KBM-7 (cell line): ENCODE data around the gene CDSN.

ENCODE experiments used
- DNase-seq: peaks from one replicate; pipeline ENCODE4 v3.0.0-alpha.2; 2015
- in situ Hi-C: fragments of 300-500 bp; cut with MboI; formaldehyde crosslinking; loops from 2 replicates; pipeline ENCODE4 v1.14.3; 2020; ENCODE audit warnings: low sequenced_read_pairs, low pct_unique_long_range_greater_than_20kb, mixed read lengths

CDSN gene

GRCh38 chr6:31149827-31150447, 29.7 kb upstream of the CDSN start:
- in situ Hi-C loops = no loop called here
- DNase-seq = no peak

GRCh38 chr6:31145386-31145785, 25.1 kb upstream of the CDSN start:
- in situ Hi-C loops = no loop called here
- no peak for DNase-seq

GRCh38 chr6:31144970-31145340, 24.7 kb upstream of the CDSN start:
- no peak for DNase-seq

DNA sequence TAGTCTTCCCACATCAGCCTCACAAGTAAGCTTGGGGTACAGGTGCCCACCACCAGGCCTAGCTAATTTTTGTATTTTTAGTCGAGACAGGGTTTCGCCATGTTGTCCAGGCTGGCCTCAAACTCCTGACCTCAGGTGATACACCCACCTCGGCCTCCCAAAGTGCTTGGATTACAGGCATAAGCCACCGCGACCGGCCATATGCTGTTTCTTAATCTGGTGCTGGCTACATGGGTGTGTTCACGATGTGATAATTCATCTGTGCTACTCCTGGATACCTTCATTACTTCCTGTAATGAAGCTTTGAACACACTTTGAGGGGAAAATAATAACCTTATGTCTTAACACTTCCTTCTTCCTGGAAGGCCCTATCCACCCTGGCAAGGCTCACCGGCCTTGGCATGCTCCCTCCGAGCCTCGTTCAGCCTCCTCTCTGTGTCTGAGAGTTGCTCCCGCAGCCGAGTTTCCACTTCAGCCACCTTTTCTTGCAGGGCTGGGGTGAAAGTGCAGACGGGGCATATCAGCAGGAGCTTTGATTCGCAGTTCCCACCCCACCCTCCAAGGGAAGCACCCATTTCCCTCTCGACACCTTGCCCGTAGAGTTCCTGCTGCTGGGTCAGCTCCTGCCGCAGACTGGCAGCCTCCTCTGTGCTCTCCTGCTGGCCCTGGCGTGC, 24.2 kb upstream of the CDSN start:
- in situ Hi-C loops = no loop called here
- no peak for DNase-seq

More at GRCh38 chr6:31144970-31145340, 24.7 kb upstream of the CDSN start:
- in situ Hi-C loops = no loop called here

DNA sequence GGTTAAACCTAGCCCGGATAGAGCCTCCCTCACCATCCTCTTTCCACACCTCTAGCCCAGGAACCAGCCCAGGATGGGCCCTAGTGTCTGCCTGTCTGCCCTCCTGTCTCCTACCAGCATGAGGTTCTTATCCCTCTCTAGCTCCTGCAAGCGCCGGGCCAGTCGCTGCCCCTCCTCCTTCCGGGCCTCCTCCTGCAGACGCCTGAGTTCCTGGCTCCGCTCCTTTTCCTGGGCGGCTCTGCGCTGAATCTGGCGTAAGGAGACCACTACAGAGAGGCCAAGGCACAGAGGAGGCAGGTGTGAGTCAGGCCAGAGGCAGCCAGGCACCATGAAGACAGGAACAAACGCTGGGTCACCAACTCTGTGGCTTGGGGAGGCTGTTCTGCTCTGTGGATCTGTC, 22.9 kb upstream of the CDSN start:
- in situ Hi-C loops = no loop called here

DNA sequence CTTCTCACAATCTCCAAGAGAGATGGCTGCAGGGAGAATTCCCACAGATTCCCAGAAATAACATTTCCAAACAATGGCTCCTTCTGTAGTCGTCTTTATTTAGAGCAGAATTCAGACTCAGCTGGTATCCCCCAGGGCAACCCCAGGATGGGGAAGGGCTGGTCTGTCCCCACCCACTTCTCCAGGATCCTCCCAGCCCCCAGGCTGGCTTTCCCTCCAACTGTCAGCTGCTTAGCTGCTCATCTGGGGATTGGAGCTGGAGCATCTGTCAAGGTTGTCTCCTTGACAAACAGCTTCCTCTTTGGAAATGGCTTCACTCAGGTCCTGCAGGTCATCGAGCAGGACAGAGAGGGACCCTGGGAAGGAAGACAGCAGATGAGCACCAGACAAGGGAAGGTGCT, 22.1 kb upstream of the CDSN start:
- DNase-seq = no peak
- in situ Hi-C loops = no loop called here

More for the DNA sequence above, 22.9 kb upstream of the CDSN start:
- no peak for DNase-seq

GRCh38 chr6:31140643-31141042, 20.4 kb upstream of the CDSN start:
- DNase-seq = no peak
- in situ Hi-C loops = no loop called here

- no peak for DNase-seq
Measured at GRCh38 chr6:31139599-31139998, 19.4 kb upstream of the CDSN start.

DNA sequence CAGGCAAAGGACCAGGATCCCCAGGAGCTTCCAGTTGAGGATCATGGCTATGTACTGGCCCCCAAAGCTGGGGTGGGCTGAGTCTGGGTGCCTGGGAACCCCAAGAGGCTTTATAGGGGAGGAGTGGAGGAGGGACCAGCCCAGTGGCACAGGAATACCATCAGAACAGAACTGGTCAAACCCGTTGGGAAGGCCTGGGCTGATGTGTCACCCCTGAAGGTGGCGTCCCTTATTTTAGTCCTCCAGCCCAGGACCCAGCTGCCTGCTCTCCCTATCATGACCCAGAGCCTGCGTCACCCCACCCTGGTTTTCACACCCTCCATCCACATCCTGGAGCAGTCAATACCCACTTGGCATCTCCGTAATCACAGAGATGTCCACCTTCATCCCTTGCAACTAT, 18.7 kb upstream of the CDSN start, which contains the start of gene PSORS1C2:
Gene PSORS1C2, minus strand, starts transcription at position 85 of the 400 bp plus-strand sequence. Its CDS starts 40 bp downstream, at position 45.
- DNase-seq = no peak
- in situ Hi-C loops = no loop called here

More at GRCh38 chr6:31139599-31139998, 19.4 kb upstream of the CDSN start:
- in situ Hi-C loops = no loop called here

- in situ Hi-C loops = no loop called here
Measured at GRCh38 chr6:31135710-31136109, 15.5 kb upstream of the CDSN start.

GRCh38 chr6:31132806-31133205, 12.6 kb upstream of the CDSN start:
- in situ Hi-C loops = no loop called here
- no peak for DNase-seq

More at GRCh38 chr6:31135710-31136109, 15.5 kb upstream of the CDSN start:
- DNase-seq = no peak

DNA sequence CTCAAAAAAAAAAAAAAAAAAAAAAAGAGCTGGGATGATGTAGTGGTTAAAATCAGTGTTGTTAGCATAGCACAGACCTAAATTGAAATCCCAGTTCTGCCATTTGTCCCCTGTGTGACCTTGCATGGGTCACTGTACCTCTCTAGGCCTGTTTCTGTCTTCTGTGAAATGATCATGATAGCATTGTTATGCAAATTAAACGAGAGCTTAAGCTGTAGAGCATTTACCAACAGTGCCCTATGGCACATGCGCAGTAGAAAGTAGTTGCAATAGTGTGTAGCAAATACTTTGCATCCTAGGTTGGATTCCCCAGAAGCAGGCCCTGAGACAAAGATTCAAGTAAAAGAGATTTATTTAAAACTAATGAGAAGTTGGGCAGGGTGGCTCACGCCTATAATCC, 11.3 kb upstream of the CDSN start:
- in situ Hi-C loops = no loop called here
- DNase-seq = no peak

DNA sequence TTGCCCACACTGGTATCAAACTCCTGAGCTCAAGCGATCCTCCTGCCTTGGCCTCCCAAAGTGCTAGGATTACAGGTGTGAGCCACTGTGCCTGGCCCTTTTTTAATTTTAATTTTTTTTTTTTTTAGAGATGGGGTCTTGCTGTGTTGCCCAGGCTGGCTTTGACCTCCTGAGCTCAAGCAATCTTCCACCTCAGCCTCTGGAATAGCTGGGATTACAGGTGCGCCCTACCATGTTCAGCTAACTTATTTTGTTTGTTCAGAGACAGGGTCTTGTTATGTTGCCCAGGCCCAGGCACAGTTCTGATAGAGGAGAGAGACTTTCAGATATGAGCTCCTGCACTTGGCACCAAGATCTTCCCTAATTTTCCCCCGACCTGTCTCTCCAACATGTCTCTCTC, 10.5 kb upstream of the CDSN start:
- in situ Hi-C loops = no loop called here
- no peak for DNase-seq

GRCh38 chr6:31129130-31129529, 8.9 kb upstream of the CDSN start:
- in situ Hi-C loops = no loop called here
- DNase-seq = no peak

DNA sequence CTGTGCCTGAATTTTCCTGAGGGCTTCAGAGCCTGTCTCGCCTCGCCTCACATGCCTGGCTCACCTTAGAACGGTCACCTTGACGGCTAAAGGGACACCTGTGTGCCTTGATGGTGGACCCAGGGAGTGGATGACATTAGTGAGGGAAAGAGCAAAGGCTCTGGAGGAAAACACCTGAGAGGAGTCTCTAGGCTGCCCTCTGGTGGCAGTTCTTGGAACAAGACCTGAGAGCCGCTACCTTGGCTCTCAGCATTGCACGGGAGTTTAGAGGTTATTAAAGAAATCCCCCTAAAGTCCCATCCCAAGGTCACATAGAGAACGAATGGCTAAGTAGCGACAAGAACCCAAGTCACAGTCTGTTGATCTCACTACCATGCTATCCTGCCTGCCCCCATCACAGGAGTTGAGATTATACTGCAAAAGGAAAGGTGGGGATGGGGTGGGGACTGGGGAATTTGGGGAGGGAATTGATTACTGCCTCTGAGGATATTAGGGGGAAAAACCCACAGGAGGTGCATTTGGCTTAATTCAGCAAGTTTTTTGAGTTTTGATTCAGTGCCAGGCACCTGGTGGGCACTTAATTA, 7.9 kb upstream of the CDSN start:
- in situ Hi-C loops = no loop called here
- peak; percentile 60 for DNase-seq

DNA sequence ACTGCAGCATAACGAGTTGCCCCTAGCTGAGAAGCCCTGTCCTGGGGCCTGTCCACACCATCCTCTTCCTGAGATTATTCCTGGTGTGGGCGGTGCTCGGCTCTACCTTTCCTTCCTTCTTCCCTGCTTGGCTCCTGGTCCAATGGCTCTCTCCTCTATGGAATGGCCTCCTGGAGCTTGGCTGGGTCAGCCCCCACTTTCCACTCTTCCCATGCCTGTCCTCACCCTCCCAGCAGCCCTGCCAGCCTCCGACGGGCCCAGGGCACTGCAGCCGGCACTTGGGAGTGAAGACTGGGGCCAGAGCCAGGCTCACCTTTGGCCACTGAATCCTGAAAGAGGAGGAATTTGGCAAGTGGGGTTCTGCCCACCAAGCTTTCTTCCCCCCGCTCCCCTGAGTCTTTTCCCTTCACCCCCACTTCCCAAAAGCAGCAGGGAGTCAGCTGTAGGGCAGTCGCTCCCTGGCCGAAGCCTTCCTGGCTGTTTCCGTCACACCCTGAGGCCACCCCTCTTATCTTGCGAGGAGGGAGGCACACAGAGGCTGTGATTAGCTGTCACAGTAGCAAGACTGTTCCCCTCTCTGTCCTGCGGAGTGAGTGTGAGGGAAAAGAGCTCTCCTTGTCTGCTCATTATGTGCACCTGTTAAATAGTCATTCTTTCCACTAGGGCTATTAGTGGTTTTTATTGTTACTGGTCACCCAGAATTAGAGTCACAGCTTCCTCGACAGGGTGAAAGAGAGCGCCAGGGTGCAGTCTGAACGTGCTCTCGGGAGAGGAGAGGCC, 6.3 kb upstream of the CDSN start:
- in situ Hi-C loops = no loop called here
- no peak for DNase-seq

GRCh38 chr6:31125586-31126363, 5.5 kb upstream of the CDSN start:
- in situ Hi-C loops = no loop called here
- DNase-seq = no peak

DNA sequence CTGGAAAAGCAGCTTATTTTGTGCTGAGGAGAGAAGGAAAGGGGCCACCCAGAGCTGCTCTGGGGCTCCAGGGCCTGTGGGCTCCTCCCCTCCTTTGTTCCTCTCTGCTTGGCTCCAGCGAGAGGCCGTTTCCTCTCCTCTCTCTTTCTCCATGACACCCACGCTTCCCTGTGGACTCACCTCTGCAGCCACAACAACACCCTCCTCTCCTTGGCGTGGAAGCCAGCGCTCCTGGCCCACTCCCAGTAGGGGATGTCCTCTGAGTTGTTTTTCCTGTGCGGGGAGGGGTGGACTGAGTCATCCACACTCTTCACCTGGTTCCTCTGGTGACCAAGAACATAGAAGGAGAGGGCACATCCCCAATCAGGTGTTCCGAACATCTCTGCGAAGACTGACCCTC, 4.9 kb upstream of the CDSN start:
- in situ Hi-C loops = no loop called here
- DNase-seq = no peak
